H7 (cell line): ENCODE measurements around the gene MEF2D. TPM values are rescaled to one million over a fixed set of nuclear protein-coding genes. Genes with fewer than 3 reads are reported as not detected.

ENCODE experiments used
- DNase-seq: peaks from one replicate; pipeline ENCODE4 v3.0.0; 2012
- H3K27me3 ChIP-seq: 2 replicates; pipeline ENCODE4 v1.6.0; 2011; ENCODE audit warnings: mild to moderate bottlenecking, low read length; ENCODE audit not compliant: control insufficient read depth, insufficient read depth
- H3K36me3 ChIP-seq: replicated peaks from 2 replicates; pipeline ENCODE4 v1.5.1; 2011; ENCODE audit warnings: low read length; ENCODE audit not compliant: control insufficient read depth, insufficient read depth
- H3K4me3 ChIP-seq: 2 replicates; pipeline ENCODE4 v1.5.1; 2011; ENCODE audit warnings: low read depth, mild to moderate bottlenecking, control low read depth, low read length, moderate library complexity; ENCODE audit not compliant: insufficient read depth
- total RNA-seq: library from RNA; depleted of rRNA; stranded (reverse); fragments of >200 nt; shearing (Covaris generic); gene quantifications from 2 replicates; pipeline ENCODE4 v1.2.3, GENCODE V29; 2014

The MEF2D gene
- total RNA-seq, 1 experiment from 2014 or later, result 14.2 TPM

DNA sequence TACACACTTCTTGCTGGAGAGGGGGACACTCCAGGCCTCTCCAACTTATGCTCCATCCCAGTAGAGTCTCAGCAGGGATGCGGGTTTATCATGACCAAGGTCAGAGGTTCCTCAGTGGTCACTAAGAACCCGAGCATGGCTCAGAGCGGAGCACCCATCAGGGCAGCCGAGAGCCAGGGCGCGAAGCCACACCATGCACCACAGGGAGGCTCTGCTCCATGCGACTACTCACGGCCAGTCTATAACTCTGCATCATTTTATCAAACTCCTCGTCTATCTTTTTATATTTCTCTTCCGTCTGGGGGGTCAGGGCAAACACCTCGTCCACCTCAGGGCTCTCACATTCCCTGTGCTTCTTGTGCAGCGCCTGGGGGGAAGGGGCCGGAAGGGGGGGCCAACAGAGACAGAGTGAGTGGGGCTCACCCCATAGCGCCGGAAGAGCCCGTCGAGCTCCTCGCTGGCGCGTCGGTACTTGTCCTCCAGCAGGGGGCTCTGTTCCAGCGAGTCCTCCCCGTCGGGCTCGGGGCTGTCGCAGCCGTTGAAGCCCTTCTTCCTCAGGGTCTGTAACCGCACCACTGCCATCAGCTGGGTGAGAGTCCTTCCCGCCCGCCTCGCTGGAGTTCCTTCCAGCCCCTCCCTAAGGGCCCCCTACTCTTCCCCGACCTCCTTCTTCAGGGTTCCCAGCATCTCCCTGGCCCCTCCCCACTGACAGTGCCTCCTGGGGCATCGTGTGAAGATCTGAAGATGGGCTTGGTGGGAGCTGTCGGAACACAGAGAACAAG lies 20.0 kb downstream of the MEF2D start:
- Histone ChIP-seq H3K27me3 (no peaks in the 10 kb centered on the region), H3K36me3 (peaks cover 16% of the 10 kb centered on the region), H3K4me3 (no peak overlapping the region)
- DNase-seq, result peak; percentile 96

DNA sequence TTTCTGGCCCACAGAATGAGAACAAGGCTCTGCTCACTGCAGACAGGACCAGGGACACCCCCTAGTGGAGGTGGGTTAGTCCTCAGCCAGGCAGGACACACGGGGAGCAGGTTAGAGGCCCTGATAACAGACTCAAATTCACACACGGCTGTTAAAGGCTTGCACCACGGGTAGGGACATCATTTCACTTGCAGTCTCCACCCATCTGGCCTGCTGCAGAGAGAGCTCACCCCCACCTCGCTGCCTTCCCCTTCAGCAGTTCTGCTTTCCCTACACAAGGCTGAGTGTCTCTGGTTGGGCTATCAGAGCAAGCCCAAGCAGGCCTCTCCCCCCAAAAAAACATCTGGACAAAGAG lies 20.6 kb downstream of the MEF2D start:
- H3K27me3 ChIP-seq, result no peaks in the 10 kb centered on the region
- no peak overlapping the region for H3K4me3 ChIP-seq
- DNase-seq, result peak; percentile 77
- H3K36me3 ChIP-seq, result peaks cover 21% of the 10 kb centered on the region

DNA sequence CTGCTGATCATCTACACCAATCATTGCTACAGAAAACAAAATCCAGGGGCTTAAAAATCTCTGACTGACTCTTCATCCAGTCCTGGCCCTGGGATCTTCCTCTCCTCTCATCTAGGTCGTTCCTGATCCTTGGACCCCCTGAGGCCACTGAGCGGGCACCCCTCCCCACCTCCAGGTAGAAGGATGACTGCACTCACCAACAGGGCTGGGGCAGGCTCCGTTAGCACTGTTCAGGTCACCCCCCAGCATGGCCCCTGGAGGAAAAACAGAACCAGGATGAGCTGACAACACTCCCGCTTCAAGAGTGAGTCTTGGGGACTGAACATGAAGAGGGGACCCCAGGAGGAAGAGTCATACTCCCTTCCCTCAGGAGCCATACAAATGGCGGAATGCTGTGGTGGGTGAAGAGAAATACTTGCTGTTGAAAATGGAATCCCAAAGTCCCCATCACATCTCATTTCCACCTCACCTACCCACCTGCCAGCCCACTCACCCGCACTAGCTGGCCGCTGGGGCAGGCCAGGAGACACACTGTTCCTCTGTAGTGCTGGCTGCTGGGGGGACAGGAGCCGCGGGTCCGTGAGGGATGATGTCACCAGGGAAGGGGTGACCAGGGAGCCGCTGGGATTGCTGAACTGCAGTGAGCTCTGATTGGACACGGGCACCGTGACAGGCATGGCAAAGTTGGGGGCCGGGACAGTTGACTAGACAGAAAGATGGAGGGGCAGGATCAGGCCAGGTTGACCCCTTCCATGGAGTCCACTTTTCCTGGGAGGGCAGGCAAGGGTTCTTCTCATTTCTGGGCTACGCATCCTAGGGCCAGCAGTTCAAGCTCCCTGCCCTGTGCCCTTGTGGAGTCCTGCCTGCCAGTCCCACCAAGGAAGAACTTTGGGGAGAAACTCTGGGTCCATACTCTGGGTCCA lies 21.2 kb downstream of the MEF2D start:
- H3K27me3 ChIP-seq, result no peaks in the 10 kb centered on the region
- DNase-seq, result no peak
- peaks cover 22% of the 10 kb centered on the region for H3K36me3 ChIP-seq
- H3K4me3 ChIP-seq, result no peak overlapping the region

DNA sequence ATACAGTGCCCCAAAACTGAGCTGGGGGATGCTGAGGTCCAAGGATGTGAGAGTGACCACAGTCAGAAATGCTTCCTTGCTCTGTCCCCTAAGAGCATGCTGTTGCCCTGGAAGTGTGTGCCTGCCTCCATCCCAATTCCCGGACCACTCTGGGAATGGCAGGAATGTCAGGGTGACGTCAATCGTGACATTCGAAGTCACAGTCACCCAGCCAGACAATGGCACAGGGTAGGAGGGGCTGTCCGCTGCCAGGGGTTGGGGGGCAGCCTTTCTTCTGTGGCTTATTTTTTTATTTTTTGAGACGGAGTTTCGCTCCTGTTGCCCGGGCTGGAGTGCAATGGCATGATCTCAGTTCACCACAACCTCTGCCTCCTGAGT lies 22.3 kb downstream of the MEF2D start:
- H3K27me3 ChIP-seq, result no peaks in the 10 kb centered on the region
- peaks cover 24% of the 10 kb centered on the region for H3K36me3 ChIP-seq
- no peak for DNase-seq
- H3K4me3 ChIP-seq, result no peak overlapping the region

DNA sequence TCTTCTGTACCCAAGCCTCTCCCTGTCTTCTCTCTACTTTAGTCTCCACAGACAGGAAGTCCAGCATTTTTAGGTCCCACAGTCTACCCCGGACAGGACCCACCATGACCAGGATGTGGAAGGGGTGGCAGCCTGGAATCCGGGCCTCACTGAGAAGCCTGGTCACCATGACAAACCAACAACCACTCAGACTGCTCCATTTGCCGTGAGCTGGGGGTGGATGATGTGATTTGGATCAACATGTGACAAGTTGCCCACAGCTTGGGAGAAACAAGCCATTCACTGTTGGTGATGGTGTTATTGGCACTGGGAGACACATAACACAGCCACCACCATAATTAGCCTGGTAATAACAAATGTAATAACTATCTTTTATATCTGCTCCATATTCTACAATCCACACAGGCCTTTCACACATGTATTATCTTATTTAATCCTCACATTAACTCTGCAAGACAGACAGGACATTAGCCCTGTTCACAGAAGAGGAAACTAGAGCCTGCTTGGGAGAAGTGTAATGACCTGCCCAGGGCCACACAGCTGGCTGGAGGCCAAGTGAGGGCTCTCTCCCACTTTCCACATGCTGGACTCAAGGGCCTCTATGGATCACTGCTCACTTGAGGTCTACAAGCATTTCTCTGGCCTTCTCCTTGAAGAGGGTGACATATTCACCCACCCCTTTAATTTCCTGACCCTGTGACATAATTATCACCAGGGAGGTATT lies 22.9 kb downstream of the MEF2D start:
- Histone ChIP-seq H3K27me3 (no peaks in the 10 kb centered on the region), H3K4me3 (no peak overlapping the region), H3K36me3 (peaks cover 24% of the 10 kb centered on the region)
- no peak for DNase-seq

DNA sequence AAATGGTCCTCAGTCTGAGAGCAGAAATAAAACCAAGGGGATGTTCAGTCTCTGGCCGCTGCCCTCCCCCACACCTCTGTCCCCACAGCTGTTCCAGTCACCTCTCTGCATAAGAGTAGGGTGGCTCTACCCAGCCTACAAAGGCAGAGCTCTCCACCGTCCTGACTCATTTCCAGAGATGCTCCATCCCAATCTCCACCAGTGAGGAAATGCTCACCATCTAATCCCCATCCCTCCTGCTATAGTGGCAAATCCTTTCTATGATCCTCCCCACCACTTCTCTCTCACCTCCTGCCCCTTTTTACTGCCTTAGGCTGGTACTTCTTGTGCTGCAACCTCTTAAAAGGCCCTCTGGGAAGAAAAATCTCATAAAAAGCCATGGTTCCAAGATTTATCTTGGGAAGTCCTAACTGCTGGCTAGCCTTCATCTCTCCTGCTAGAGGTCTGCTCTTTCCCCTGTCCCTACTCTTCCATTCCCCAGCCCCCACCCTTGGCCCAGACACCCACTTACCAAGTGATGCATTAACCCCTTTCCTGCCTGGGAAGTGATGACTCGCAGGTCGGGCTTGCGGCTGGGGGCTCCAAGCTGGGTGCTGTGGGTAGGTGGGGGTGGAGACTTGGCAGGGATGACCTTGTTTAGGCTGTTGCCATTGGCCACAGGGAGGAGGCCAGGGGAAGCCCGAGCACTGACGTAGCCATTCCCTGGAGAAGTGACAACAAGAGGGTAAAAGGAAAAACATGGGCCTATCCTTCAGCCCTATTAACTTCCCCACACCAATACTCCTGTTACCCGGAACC lies 23.9 kb downstream of the MEF2D start:
- Histone ChIP-seq H3K36me3 (peaks cover 20% of the 10 kb centered on the region), H3K4me3 (no peak overlapping the region)
- DNase-seq, result peak; percentile 85

DNA sequence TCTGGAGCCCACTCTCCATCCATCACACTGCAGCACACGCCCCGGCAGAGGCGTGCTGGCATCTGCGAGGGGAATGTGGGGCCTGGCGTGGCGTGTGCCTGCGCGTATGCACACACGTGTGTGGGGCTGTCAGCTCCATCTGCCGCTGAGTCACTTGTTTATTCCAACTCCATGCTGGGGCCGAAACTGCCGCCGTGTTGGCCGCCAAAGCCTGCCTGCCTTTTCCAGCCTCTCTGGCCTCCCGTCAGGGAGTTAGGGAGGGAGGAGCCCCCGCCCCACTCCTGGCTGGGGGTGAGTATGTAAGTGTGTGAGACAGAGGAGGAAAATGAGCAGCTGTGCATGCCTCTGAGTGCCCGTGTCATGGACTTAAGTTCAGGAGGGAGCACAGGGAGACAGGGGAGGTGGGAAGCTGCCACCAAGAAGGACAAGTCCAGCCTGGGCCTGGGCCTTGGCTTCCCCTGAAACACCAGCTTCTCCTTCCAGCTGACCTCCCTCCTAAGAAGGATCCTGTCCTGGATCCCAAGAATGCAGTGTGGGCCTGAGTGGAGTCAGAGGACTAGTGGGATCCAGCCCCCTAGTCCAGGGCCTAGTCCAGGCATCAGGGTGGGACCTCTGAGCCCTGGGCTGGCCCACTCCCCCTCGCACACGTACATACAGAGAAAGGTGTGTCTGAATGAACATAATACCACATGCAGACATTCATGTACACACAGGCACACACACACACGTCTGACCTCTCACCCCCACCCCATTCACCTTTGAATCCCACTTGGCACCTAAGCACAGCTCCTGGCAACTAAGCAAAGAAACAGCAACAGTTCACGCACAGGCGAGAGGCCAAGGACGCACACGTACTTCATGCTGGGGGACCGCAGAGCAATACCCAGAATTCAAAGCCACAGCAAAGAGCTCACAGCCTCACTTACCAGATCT lies 24.7 kb downstream of the MEF2D start:
- H3K36me3 ChIP-seq, result peaks cover 20% of the 10 kb centered on the region
- no peak overlapping the region for H3K4me3 ChIP-seq
- DNase-seq, result no peak
- no peaks in the 10 kb centered on the region for H3K27me3 ChIP-seq

More for the DNA sequence above, 23.9 kb downstream of the MEF2D start:
- no peaks in the 10 kb centered on the region for H3K27me3 ChIP-seq

DNA sequence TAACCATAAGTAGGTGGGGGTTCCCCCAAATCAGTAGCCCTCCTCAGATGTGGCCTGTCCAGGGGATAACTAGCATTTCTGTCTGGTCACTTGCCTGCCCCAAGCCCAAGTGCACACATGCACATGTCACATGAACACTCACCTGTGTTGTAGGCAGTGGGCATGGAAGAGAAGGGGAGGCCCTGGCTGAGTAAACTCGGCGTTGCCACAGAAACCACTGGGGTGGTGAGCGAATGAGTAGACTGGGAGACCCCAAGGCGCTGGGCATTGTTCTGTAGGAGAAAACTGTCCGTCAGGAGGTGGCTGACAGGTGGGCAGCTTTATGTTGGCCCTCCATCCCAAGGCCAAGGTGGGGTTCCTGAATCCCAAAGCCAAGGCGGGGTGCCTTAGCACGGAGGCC lies 25.6 kb downstream of the MEF2D start:
- no peak overlapping the region for H3K4me3 ChIP-seq
- DNase-seq, result no peak
- H3K36me3 ChIP-seq, result peaks cover 19% of the 10 kb centered on the region
- H3K27me3 ChIP-seq, result no peaks in the 10 kb centered on the region

DNA sequence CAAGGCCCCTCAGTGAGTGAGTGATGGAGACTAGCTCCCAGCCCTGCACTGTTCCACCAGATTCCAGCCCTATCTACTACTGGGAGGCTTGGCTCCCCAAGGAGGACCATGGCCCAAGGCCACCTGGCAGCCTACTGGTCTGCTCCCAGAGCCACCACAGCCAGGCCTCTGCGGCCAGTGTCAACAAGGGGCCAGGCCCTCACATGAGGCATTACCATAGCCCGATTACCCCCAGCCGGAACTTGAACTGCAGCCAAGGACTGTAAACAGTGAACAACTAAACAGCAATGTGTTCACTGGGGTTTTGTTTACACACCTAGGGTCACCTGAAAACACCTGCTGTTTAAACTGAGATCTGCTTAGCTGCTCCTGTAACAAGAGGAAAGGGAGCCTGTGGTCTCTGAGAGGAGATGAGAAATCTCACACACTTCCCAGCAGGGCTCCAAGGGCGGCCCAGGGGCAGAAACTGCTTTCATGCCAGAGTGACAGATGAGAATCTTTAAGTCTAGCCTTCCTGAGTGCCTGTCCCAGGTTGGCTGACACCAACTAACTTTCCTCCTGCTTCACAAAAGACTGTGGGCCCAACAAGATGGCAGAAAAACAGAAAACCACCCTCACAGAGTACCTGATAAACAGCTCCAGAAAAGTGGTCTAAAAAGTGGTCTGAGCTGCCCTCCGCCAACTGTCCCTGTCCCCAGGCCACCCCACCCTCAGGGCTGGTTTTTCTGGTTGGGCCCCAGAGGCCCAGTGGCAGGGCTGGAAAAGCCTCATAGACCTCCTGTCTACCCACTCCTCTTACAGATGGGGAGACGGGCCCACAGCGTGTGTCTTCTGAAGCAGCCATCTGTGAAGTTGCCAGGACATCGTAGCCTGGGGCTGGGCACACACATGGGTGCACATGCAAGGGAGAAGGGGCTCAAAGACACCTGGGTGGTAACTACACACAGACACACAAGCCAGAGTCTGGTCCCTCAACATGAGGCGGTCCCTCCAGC lies 28.8 kb downstream of the MEF2D start:
- Histone ChIP-seq H3K4me3 (no peak overlapping the region), H3K27me3 (no peaks in the 10 kb centered on the region), H3K36me3 (peaks cover 11% of the 10 kb centered on the region)
- DNase-seq, result peak; percentile 29

DNA sequence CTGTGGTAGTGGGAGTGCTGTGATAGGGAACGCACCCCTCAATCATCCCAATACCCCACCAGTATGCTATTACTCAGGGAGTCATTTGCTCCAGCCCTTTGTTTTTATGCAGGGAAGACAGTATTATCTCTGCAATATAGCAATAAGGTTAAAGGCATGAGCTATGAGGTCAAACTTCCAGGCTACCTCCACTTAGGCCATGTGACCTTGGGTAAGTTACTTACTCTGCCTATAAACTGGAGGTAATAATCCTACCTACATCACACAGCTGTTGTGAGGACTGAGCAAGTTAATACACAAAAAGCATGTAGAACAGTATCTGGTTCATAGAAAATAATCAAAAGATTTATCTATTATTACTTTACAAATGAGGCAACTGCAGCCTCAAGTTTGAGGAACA lies 30.1 kb downstream of the MEF2D start:
- Histone ChIP-seq H3K36me3 (peaks cover 10% of the 10 kb centered on the region), H3K4me3 (no peak overlapping the region)
- DNase-seq, result peak; percentile 8

DNA sequence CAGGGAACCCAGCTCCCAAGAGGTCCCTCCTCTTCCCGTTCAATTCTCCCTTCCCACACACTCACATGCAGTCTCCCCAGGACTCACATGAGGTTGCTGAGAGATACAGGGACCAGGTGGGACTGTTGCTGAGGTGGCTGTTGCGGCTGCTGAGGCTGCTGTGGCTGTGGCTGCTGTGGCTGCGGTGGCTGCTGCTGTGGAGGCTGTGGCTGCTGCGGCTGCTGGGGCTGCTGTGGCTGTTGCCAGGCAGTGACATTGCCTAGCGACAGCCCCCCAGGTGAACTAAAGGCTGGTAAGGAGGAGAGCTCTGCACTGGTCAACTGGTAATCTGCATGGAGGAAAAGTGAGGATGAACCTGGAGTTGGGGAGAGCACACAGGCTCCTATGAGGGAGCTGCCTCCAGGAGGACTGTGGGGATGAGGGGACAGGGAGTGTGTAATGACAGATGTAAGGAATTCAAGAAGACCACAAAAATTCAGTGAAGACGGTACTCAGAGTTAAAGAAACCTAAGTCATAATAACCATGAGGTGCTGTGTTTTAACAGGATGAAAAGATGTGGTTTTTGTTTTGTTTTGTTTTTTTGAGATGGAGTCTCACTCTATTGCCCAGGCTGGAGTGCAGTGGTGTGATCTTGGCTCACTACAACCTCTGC lies 31.8 kb downstream of the MEF2D start:
- Histone ChIP-seq H3K27me3 (no peaks in the 10 kb centered on the region), H3K36me3 (peaks cover 4% of the 10 kb centered on the region), H3K4me3 (no peak overlapping the region)
- no peak for DNase-seq

More for the DNA sequence above, 30.1 kb downstream of the MEF2D start:
- H3K27me3 ChIP-seq, result no peaks in the 10 kb centered on the region

DNA sequence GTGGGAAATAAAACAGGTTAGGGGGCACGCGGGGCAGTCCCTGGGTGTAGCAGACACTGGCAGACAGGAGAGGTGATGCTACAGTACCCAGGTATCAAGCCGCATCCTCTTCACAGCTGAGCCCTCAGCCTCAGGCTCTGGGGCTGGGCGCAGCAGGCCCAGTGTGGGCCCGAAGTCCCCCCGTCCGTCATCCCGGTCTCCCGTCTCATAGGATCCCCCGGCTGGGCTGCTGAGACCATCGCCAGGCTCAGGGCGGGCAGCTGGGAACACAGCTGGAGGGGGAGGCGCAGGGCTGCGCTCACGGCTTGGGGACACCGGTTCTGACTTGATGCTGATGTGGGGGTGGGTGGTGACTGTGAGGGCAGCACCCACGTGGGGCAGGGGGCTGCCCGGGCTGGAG lies 32.7 kb downstream of the MEF2D start:
- peak; percentile 48 for DNase-seq
- Histone ChIP-seq H3K36me3 (peaks cover 1% of the 10 kb centered on the region), H3K4me3 (no peak overlapping the region)

More for the DNA sequence above, 32.7 kb downstream of the MEF2D start:
- H3K27me3 ChIP-seq, result no peaks in the 10 kb centered on the region
